EL (cell line): ENCODE data around the gene PAN3.

Experiments
- DNase-seq: peaks from one replicate; pipeline ENCODE4 v3.0.0-alpha.2; 2016

PAN3 gene

DNA sequence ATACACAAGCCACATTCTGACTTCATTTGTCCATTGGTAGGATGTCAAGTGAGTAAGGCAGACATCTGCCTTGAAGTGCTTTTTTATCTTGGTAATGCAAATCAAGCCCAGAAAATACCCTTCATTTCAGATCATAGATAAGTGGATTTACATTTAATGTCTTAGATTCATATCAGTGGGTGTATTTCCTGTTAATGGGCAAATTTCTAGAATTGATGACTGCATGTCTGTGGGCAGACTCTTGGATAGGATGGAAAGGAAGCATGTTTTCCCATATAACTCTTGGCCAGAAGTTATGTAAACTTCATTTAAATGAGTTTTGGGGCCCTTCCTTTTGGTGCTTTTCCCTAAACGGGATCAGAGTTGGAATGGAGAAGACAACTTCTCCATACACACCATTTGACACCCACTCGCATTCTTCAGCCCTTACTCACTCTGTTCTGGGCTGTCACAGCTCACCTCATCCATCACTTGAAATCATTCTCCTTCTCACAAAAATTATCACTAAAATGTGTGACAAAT, 202.0 kb downstream of the PAN3 start:
- DNase-seq = peak; percentile 92

- no peak for DNase-seq
Observed at GRCh38 chr13:28342251-28342650, 203.9 kb downstream of the PAN3 start.

DNA sequence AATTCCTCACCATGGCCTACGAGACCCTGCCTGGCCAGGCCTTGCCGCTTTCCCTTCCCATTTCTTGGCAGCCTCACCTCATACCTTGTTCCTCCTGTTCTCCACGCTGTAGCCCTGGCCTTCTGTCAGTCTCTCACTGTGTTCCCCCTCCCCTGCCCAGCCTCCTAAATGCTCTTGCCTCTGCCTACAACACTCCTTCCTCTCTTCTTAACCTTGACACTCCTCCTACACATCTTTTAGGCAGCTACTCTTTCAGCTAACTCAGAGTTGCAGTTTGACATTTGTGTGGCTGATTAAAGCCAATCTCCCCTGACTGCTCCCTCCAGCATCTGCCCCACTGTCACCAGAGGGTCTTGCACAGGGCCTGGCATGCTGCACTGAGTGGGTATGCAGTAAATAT, 205.8 kb downstream of the PAN3 start:
- DNase-seq = no peak
